Keratinocyte (primary cell): Measurements from ENCODE around the gene LRRC4C. TPM values are rescaled to one million over a fixed set of nuclear protein-coding genes. Genes with fewer than 3 reads are reported as not detected.

Source experiments
- DNase-seq: peaks from one replicate; pipeline ENCODE4 v3.0.0-alpha.2; 2011; ENCODE audit warnings: low read depth, missing footprints, low spot score
- FAIRE-seq: peaks from 2 replicates; lab custom pipeline; 2011; peaks lifted over from hg19 to GRCh38; lab: Jason Lieb, UNC
- H2AFZ ChIP-seq: 2 replicates; pipeline ENCODE4 v1.6.0; 2012; ENCODE audit warnings: low read length, control low read depth, inconsistent platforms; ENCODE audit not compliant: control insufficient read depth
- H3K27ac ChIP-seq: 2 replicates; pipeline ENCODE4 v1.5.1; 2011; ENCODE audit warnings: low read length; ENCODE audit not compliant: control insufficient read depth, insufficient read depth
- H3K27me3 ChIP-seq: 3 replicates; pipeline ENCODE4 v1.6.0; 2011; ENCODE audit warnings: low read length; ENCODE audit not compliant: control insufficient read depth, insufficient read depth; ENCODE audit errors: extremely low read depth
- H3K36me3 ChIP-seq, 2 experiments: 2 replicates in 1 of 2; 3 replicates in 1 of 2; pipeline ENCODE4 v1.5.1; 2011; ENCODE audit warnings: low read length in 2 of 2, mild to moderate bottlenecking in 1 of 2; ENCODE audit not compliant: control insufficient read depth in 2 of 2, insufficient read depth in 2 of 2; ENCODE audit errors: extremely low read depth in 1 of 2
- H3K4me1 ChIP-seq: 3 replicates; pipeline ENCODE4 v1.5.1; 2011; ENCODE audit warnings: low read length; ENCODE audit not compliant: control insufficient read depth, insufficient read depth; ENCODE audit errors: extremely low read depth
- H3K4me2 ChIP-seq: 3 replicates; pipeline ENCODE4 v1.6.0; 2011; ENCODE audit warnings: low read depth, low read length; ENCODE audit not compliant: control insufficient read depth, insufficient read depth; ENCODE audit errors: extremely low read depth
- H3K4me3 ChIP-seq, 3 experiments: fragments of 200-600 bp in 1 of 3; sonication (generic) in 1 of 3; 2 replicates in 2 of 3; 3 replicates in 1 of 3; pipeline ENCODE4 v1.5.1; 2011 to 2016; ENCODE audit warnings: low read length in 3 of 3, mild to moderate bottlenecking in 3 of 3, control low read depth in 2 of 3, inconsistent platforms in 1 of 3, low read depth in 1 of 3, mixed read lengths in 1 of 3, mixed run types in 1 of 3, moderate library complexity in 1 of 3; ENCODE audit not compliant: control insufficient read depth in 2 of 3, insufficient read depth in 2 of 3; ENCODE audit errors: extremely low read depth in 1 of 3
- H3K79me2 ChIP-seq: 2 replicates; pipeline ENCODE4 v1.6.0; 2012; ENCODE audit warnings: low read length; ENCODE audit not compliant: control insufficient read depth, insufficient read depth
- H3K9ac ChIP-seq: 3 replicates; pipeline ENCODE4 v1.6.0; 2011; ENCODE audit warnings: low read length; ENCODE audit not compliant: control insufficient read depth, insufficient read depth; ENCODE audit errors: extremely low read depth
- H3K9me1 ChIP-seq: 3 replicates; pipeline ENCODE4 v1.6.0; 2011; ENCODE audit warnings: low read length; ENCODE audit not compliant: control insufficient read depth, insufficient read depth; ENCODE audit errors: extremely low read depth
- H3K9me3 ChIP-seq: 2 replicates; pipeline ENCODE4 v1.5.1; 2012; ENCODE audit warnings: low read depth, low read length; ENCODE audit not compliant: control insufficient read depth
- H4K20me1 ChIP-seq: 3 replicates; pipeline ENCODE4 v1.6.0; 2011; ENCODE audit warnings: low read length; ENCODE audit not compliant: control insufficient read depth, insufficient read depth; ENCODE audit errors: extremely low read depth
- CTCF ChIP-seq, 3 experiments: IDR thresholded peaks in 1 of 3; conservative IDR thresholded peaks in 1 of 3; optimal IDR thresholded peaks in 1 of 3; 2 replicates in 2 of 3; 3 replicates in 1 of 3; pipeline versions ENCODE3 to v1.5.1; 2011; ENCODE audit warnings: low read length in 3 of 3, mild to moderate bottlenecking in 3 of 3, moderate library complexity in 2 of 3, control low read depth in 1 of 3, inconsistent platforms in 1 of 3; ENCODE audit not compliant: insufficient read depth in 2 of 3; ENCODE audit errors: extremely low read depth in 1 of 3
- EZH2 ChIP-seq: IDR thresholded peaks from one replicate; pipeline ENCODE4 v1.6.1; 2012; ENCODE audit warnings: inconsistent platforms, mild to moderate bottlenecking, low read length, moderate library complexity
- dilution Hi-C: fragments of 300-500 bp; cut with MboI; formaldehyde crosslinking; loops from one replicate; pipeline ENCODE4 v1.7.0; 2020; ENCODE audit warnings: low sequenced_read_pairs; ENCODE audit not compliant: extremely low pct_ligation_motif_present
- polyA plus RNA-seq, 5 experiments: library from polyadenylated mRNA; depleted of rRNA in 3 of 5; stranded (reverse) in 3 of 5; stranded (forward) in 1 of 5; unstranded in 1 of 5; fragments of >200 nt; gene quantifications; 1 replicate in 1 of 5; 2 replicates in 3 of 5; 3 replicates in 1 of 5; pipeline versions ENCODE4 v1.2.1 to v1.2.3, GENCODE V29; 2011 to 2012; ENCODE audit warnings: missing spikeins in 2 of 5, low read depth in 1 of 5, low replicate concordance in 1 of 5

LRRC4C gene
- polyA plus RNA-seq, 1 donor (not counting 4 experiments of a cell fraction or from before 2014, with no cell fraction given): not detected

- no peak overlapping the region for H3K9ac ChIP-seq
Observed at GRCh38 chr11:40185793-40186192, 1273.7 kb downstream of the LRRC4C start.

GRCh38 chr11:40183073-40184064, 1276.1 kb downstream of the LRRC4C start:
- Histone ChIP-seq H3K9me3 (no peaks in the 10 kb centered on the region), H3K36me3 (no peaks in the 10 kb centered on the region), H4K20me1 (no peaks in the 10 kb centered on the region), H3K9me1 (no peaks in the 10 kb centered on the region), H3K27me3 (no peaks in the 10 kb centered on the region), H3K4me3 (no peak overlapping the region), H2AFZ (no peak overlapping the region), H3K79me2 (no peaks in the 10 kb centered on the region), H3K27ac (no peak overlapping the region), H3K4me2 (no peak overlapping the region), H3K9ac (no peak overlapping the region), H3K4me1 (no peaks in the 10 kb centered on the region)
- no peak for TF ChIP-seq CTCF (optimal IDR thresholded peaks at IDR 0.05 in 1 of 3, IDR thresholded peaks at IDR 0.05 in 1 of 3, conservative IDR thresholded peaks at IDR 0.05 in 1 of 3; ENCODE audit: extremely low read depth in 1 of 3, insufficient read depth in 2 of 3, low read length in 3 of 3)
- no peak for TF ChIP-seq EZH2
- no peak for DNase-seq
- no peak for FAIRE-seq
- dilution Hi-C loops: no loop called here

More at GRCh38 chr11:40185793-40186192, 1273.7 kb downstream of the LRRC4C start:
- H3K4me1 ChIP-seq: no peaks in the 10 kb centered on the region
- no peak overlapping the region for H3K4me3 ChIP-seq
- H3K9me3 ChIP-seq: no peaks in the 10 kb centered on the region
- no peak overlapping the region for H3K4me2 ChIP-seq
- dilution Hi-C loops: no loop called here
- TF ChIP-seq CTCF (optimal IDR thresholded peaks at IDR 0.05 in 1 of 3, IDR thresholded peaks at IDR 0.05 in 1 of 3, conservative IDR thresholded peaks at IDR 0.05 in 1 of 3; ENCODE audit: extremely low read depth in 1 of 3, insufficient read depth in 2 of 3, low read length in 3 of 3): no peak
- TF ChIP-seq EZH2: no peak
- no peaks in the 10 kb centered on the region for H3K36me3 ChIP-seq
- DNase-seq (no peak), FAIRE-seq (no peak)
- H3K9me1 ChIP-seq: no peaks in the 10 kb centered on the region
- H4K20me1 ChIP-seq: no peaks in the 10 kb centered on the region
- H3K27ac ChIP-seq: no peak overlapping the region
- H2AFZ ChIP-seq: no peak overlapping the region
- no peaks in the 10 kb centered on the region for H3K27me3 ChIP-seq
- no peaks in the 10 kb centered on the region for H3K79me2 ChIP-seq
